ENCODE data around the gene TDG.

GRCh38 chr12:103997286-103997900, 31.7 kb downstream of the TDG start:
- TF ChIP-seq CTCF (IDR thresholded peaks at IDR 0.05; ENCODE audit: poor library complexity) = no peak
- no peak for TF ChIP-seq EZH2phosphoT487 (IDR thresholded peaks at IDR 0.05; ENCODE audit: low read depth, severe bottlenecking, unreplicated experiment)
- TF ChIP-seq EZH2 (IDR thresholded peaks at IDR 0.05; ENCODE audit: borderline replicate concordance) = no peak
